ENCODE data around the gene RAB11B. TPM values are rescaled to one million over a fixed set of nuclear protein-coding genes. Genes with fewer than 3 reads are reported as not detected.

RAB11B gene
- total and polyA plus RNA-seq, 10 of the 15 experiments (the other 5 are each of a cell fraction or from before 2014, with no cell fraction given), result 0.92 to 82.5 (median 17.9) TPM

DNA sequence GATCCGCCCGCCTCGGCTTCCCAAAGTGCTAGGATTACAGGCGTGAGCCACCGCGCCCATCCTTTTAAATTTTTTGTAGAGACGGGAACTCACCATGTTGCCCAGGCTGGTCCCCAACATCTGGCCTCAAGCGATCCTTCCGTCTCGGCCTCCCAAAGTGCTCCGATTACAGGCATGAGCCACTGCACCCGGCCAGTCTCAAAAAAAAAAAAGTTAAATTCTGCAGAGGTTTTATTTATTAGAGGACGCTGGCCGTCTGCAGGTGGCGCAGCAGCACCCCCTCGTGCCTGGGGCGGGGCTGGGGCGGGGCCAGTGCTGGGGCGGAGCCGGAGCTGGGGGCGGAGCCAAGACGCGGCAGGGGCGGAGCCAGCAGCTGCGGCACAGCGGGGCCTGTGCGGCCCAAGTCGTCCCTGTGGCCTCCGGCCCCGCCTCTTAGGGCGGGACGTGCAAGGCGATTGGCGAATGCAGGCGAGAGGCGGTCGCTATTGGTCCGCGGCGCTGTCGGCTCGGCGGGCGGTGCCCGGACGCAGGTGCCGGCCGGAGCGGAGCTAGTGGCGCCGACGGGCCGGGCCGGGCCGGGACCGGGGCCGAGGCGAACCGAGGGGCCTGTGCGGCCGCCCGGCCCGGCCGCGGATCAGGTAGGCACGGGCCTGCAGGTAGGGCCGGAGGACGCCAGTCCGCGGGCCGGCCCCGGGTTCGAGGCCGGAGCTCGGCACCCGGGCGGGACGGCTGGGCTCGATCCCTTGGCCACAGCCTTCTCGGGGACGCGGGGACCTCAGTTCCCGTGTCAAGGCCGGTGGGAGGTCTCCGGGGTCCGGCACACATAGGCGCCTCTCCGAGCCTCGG lies 22.8 kb downstream of the RAB11B start, which contains the start of gene MARCHF2 (continued):
- TF ChIP-seq, protein P1, sequence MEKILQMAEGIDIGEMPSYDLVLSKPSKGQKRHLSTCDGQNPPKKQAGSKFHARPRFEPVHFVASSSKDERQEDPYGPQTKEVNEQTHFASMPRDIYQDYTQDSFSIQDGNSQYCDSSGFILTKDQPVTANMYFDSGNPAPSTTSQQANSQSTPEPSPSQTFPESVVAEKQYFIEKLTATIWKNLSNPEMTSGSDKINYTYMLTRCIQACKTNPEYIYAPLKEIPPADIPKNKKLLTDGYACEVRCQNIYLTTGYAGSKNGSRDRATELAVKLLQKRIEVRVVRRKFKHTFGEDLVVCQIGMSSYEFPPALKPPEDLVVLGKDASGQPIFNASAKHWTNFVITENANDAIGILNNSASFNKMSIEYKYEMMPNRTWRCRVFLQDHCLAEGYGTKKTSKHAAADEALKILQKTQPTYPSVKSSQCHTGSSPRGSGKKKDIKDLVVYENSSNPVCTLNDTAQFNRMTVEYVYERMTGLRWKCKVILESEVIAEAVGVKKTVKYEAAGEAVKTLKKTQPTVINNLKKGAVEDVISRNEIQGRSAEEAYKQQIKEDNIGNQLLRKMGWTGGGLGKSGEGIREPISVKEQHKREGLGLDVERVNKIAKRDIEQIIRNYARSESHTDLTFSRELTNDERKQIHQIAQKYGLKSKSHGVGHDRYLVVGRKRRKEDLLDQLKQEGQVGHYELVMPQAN (conservative IDR thresholded peaks at IDR 0.05), result peak; percentile 85
- TF ChIP-seq SMARCA5 (IDR thresholded peaks at IDR 0.05) (peak; percentile 74; the same call in 1 of the 2 replicates), SP1 (IDR thresholded peaks at IDR 0.05; ENCODE audit: low read depth, low read length) (peak; percentile 98), CREB1 (IDR thresholded peaks at IDR 0.05; ENCODE audit: low read depth) (peak; percentile 39), BHLHE40 (IDR thresholded peaks at IDR 0.05; ENCODE audit: borderline replicate concordance in 1 of 2, low read depth in 2 of 2, low read length in 1 of 2) (peak; percentile 88 to 92), GATAD2B (conservative IDR thresholded peaks at IDR 0.05; ENCODE audit: low read depth) (peak; percentile 86), SRF (IDR thresholded peaks at IDR 0.05; ENCODE audit: low read depth in 2 of 2, low read length in 2 of 2) (0 out of 4 replicates have a peak, but pooled peaks of 1 of the 2 experiments have one; percentile 19), WRNIP1 (IDR thresholded peaks at IDR 0.05; ENCODE audit: borderline replicate concordance, low read depth, low read length) (no peak), ZNF207 (IDR thresholded peaks at IDR 0.05; ENCODE audit: borderline replicate concordance) (peak; percentile 34; the same call in 1 of the 2 replicates), SMC3 (IDR thresholded peaks at IDR 0.05; ENCODE audit: borderline replicate concordance, low read length) (peak; percentile 57), MEF2B (IDR thresholded peaks at IDR 0.05; ENCODE audit: partially characterized antibody, poor library complexity, severe bottlenecking) (no peak), BACH1 (IDR thresholded peaks at IDR 0.05; ENCODE audit: borderline replicate concordance) (peak; percentile 72), ZNF384 (IDR thresholded peaks at IDR 0.05; ENCODE audit: borderline replicate concordance, low read depth, low read length) (peak; percentile 73; the same call in 1 of the 2 replicates), ASH2L (IDR thresholded peaks at IDR 0.05; ENCODE audit: borderline replicate concordance, low read depth) (no peak), ZNF217 (IDR thresholded peaks at IDR 0.05) (0 out of 2 replicates have a peak, but pooled peaks have one; percentile 62), NR2F1 (conservative IDR thresholded peaks at IDR 0.05) (peak; percentile 57; the same call in 1 of the 2 replicates)
- TF ChIP-seq, protein P2, sequence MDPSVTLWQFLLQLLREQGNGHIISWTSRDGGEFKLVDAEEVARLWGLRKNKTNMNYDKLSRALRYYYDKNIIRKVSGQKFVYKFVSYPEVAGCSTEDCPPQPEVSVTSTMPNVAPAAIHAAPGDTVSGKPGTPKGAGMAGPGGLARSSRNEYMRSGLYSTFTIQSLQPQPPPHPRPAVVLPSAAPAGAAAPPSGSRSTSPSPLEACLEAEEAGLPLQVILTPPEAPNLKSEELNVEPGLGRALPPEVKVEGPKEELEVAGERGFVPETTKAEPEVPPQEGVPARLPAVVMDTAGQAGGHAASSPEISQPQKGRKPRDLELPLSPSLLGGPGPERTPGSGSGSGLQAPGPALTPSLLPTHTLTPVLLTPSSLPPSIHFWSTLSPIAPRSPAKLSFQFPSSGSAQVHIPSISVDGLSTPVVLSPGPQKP (IDR thresholded peaks at IDR 0.05; ENCODE audit: low read depth, low read length), result no peak
- TF ChIP-seq, protein P3, sequence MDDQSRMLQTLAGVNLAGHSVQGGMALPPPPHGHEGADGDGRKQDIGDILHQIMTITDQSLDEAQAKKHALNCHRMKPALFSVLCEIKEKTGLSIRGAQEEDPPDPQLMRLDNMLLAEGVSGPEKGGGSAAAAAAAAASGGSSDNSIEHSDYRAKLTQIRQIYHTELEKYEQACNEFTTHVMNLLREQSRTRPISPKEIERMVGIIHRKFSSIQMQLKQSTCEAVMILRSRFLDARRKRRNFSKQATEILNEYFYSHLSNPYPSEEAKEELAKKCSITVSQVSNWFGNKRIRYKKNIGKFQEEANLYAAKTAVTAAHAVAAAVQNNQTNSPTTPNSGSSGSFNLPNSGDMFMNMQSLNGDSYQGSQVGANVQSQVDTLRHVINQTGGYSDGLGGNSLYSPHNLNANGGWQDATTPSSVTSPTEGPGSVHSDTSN (IDR thresholded peaks at IDR 0.05; ENCODE audit: insufficient replicate concordance, low read depth, low read length), result peak; percentile 94
- TF ChIP-seq, protein P4, sequence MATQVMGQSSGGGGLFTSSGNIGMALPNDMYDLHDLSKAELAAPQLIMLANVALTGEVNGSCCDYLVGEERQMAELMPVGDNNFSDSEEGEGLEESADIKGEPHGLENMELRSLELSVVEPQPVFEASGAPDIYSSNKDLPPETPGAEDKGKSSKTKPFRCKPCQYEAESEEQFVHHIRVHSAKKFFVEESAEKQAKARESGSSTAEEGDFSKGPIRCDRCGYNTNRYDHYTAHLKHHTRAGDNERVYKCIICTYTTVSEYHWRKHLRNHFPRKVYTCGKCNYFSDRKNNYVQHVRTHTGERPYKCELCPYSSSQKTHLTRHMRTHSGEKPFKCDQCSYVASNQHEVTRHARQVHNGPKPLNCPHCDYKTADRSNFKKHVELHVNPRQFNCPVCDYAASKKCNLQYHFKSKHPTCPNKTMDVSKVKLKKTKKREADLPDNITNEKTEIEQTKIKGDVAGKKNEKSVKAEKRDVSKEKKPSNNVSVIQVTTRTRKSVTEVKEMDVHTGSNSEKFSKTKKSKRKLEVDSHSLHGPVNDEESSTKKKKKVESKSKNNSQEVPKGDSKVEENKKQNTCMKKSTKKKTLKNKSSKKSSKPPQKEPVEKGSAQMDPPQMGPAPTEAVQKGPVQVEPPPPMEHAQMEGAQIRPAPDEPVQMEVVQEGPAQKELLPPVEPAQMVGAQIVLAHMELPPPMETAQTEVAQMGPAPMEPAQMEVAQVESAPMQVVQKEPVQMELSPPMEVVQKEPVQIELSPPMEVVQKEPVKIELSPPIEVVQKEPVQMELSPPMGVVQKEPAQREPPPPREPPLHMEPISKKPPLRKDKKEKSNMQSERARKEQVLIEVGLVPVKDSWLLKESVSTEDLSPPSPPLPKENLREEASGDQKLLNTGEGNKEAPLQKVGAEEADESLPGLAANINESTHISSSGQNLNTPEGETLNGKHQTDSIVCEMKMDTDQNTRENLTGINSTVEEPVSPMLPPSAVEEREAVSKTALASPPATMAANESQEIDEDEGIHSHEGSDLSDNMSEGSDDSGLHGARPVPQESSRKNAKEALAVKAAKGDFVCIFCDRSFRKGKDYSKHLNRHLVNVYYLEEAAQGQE (IDR thresholded peaks at IDR 0.05; ENCODE audit: low read depth, low read length), result no peak
- TF ChIP-seq, protein P5, sequence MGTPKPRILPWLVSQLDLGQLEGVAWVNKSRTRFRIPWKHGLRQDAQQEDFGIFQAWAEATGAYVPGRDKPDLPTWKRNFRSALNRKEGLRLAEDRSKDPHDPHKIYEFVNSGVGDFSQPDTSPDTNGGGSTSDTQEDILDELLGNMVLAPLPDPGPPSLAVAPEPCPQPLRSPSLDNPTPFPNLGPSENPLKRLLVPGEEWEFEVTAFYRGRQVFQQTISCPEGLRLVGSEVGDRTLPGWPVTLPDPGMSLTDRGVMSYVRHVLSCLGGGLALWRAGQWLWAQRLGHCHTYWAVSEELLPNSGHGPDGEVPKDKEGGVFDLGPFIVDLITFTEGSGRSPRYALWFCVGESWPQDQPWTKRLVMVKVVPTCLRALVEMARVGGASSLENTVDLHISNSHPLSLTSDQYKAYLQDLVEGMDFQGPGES (IDR thresholded peaks at IDR 0.05), result peak; percentile 92
